C4-2B (cell line): ENCODE data around the gene HAUS5.

Experiments
- CTCF ChIP-seq: fragments of 450-650 bp; conservative IDR thresholded peaks from 2 replicates; pipeline ENCODE4 v1.5.1; 2017; ENCODE audit warnings: mild to moderate bottlenecking
- ZFX ChIP-seq: fragments of 450-650 bp; IDR thresholded peaks from 2 replicates; pipeline ENCODE4 v1.6.1; 2017

GRCh38 chr19:35608251-35608650, 4.3 kb upstream of the HAUS5 start:
- TF ChIP-seq ZFX (no peak), CTCF (no peak)
